Ascending aorta (tissue), 2 donors: Measurements from ENCODE around the gene MAP3K14. TPM values are rescaled to one million over a fixed set of nuclear protein-coding genes. Genes with fewer than 3 reads are reported as not detected.

Experiments used
- DNase-seq, 2 donors: peaks; one replicate each; pipeline ENCODE4 v3.0.0-alpha.2; 2019; ENCODE audit warnings: low spot score in 2 of 2
- H3K27ac ChIP-seq, 2 donors: fragments of 200-600 bp; sonication (generic); one replicate each; pipeline ENCODE4 v1.5.1; 2016 to 2017; ENCODE audit warnings: mild to moderate bottlenecking in 1 of 2
- H3K27me3 ChIP-seq: fragments of 200-600 bp; sonication (generic); one replicate; pipeline ENCODE4 v1.5.1; 2017
- H3K36me3 ChIP-seq, 2 donors: fragments of 200-600 bp; sonication (generic); one replicate each; pipeline ENCODE4 v1.5.1; 2016
- H3K4me1 ChIP-seq, 2 donors: fragments of 200-600 bp; sonication (generic); one replicate each; pipeline ENCODE4 v1.5.1; 2016 to 2017; ENCODE audit warnings: mild to moderate bottlenecking in 1 of 2
- H3K4me3 ChIP-seq, 2 donors: fragments of 200-600 bp; sonication (generic); one replicate each; pipeline ENCODE4 v1.5.1; 2016 to 2017; ENCODE audit warnings: mild to moderate bottlenecking in 1 of 2
- H3K9me3 ChIP-seq, 2 donors: fragments of 200-600 bp; sonication (generic); one replicate each; pipeline ENCODE4 v1.5.1; 2016
- CTCF ChIP-seq, 3 experiments: fragments of 200-600 bp in 2 of 3; fragments of 450-650 bp in 1 of 3; sonication (generic) in 2 of 3; IDR thresholded peaks; one replicate each; pipeline ENCODE4 v1.5.1; 2016 to 2019; ENCODE audit warnings: antibody characterized with exemption in 3 of 3, mild to moderate bottlenecking in 1 of 3, moderate library complexity in 1 of 3
- intact Hi-C: fragments of 100-400 bp; cut with DNase I; formaldehyde crosslinking; loops from one replicate; pipeline ENCODE4 v1.15.1; 2023
- total RNA-seq: library from RNA; depleted of rRNA; stranded (reverse); fragments of >200 nt; gene quantifications from one replicate; pipeline ENCODE4 v1.1.0, GENCODE V29; 2016

Gene MAP3K14
- total RNA-seq, 1 donor from 2014 or later, result 7.7 TPM

- no peak overlapping the region for H3K27ac ChIP-seq
- H3K4me3 ChIP-seq, result no peak overlapping the region
- peaks cover 39 to 58% of the 10 kb centered on the region in 2 donors for H3K36me3 ChIP-seq
- no peaks in the 10 kb centered on the region for H3K4me1 ChIP-seq
- no peaks in the 10 kb centered on the region for H3K9me3 ChIP-seq
- TF ChIP-seq CTCF (IDR thresholded peaks at IDR 0.05), result no peak
- H3K27me3 ChIP-seq, result no peaks in the 10 kb centered on the region
- intact Hi-C loops, result no loop called here
- DNase-seq, result no peak
These were observed 32.4 kb downstream of the MAP3K14 start for GRCh38 chr17:45284176-45285140.

- peaks cover 37 to 53% of the 10 kb centered on the region in 2 donors for H3K36me3 ChIP-seq
- no peaks in the 10 kb centered on the region for H3K4me1 ChIP-seq
- intact Hi-C loops, result no loop called here
These were observed 33.1 kb downstream of the MAP3K14 start for GRCh38 chr17:45283711-45284110.

GRCh38 chr17:45282683-45283644 lies 33.9 kb downstream of the MAP3K14 start:
- no peak for DNase-seq
- no peak for TF ChIP-seq CTCF (IDR thresholded peaks at IDR 0.05)
- intact Hi-C loops, result no loop called here
- Histone ChIP-seq H3K36me3 (peaks cover 37 to 53% of the 10 kb centered on the region in 2 donors), H3K4me3 (no peak overlapping the region), H3K4me1 (peaks cover 0 to 3% of the 10 kb centered on the region in 2 donors), H3K27ac (no peak overlapping the region), H3K27me3 (no peaks in the 10 kb centered on the region), H3K9me3 (no peaks in the 10 kb centered on the region)

More at GRCh38 chr17:45283711-45284110, 33.1 kb downstream of the MAP3K14 start:
- H3K4me3 ChIP-seq, result no peak overlapping the region
- H3K27me3 ChIP-seq, result no peaks in the 10 kb centered on the region
- no peak for TF ChIP-seq CTCF (IDR thresholded peaks at IDR 0.05)
- no peak overlapping the region for H3K27ac ChIP-seq
- H3K9me3 ChIP-seq, result no peaks in the 10 kb centered on the region
- no peak for DNase-seq

- intact Hi-C loops, result no loop called here
- TF ChIP-seq CTCF (IDR thresholded peaks at IDR 0.05), result no peak
These were observed 36.9 kb downstream of the MAP3K14 start for GRCh38 chr17:45279898-45280297.

GRCh38 chr17:45277992-45278391 lies 38.8 kb downstream of the MAP3K14 start:
- no peaks in the 10 kb centered on the region for H3K27me3 ChIP-seq
- no peak for TF ChIP-seq CTCF (IDR thresholded peaks at IDR 0.05)
- H3K36me3 ChIP-seq, result peaks cover 19 to 26% of the 10 kb centered on the region in 2 donors
- intact Hi-C loops, result loop anchor here (1.0 to 2.0 kb wide), 3 partner anchors 39 to 107 kb away; partner anchors contain the start of gene MAP3K14
- H3K27ac ChIP-seq, result peak overlapping the region; percentile 40 to 55
- no peaks in the 10 kb centered on the region for H3K9me3 ChIP-seq
- DNase-seq, result no peak
- peak overlapping the region in 1 of 2 donors; percentile 42 for H3K4me3 ChIP-seq
- H3K4me1 ChIP-seq, result peaks cover 0 to 11% of the 10 kb centered on the region in 2 donors

More at GRCh38 chr17:45279898-45280297, 36.9 kb downstream of the MAP3K14 start:
- no peak overlapping the region for H3K27ac ChIP-seq
- no peak overlapping the region for H3K4me3 ChIP-seq
- H3K9me3 ChIP-seq, result no peaks in the 10 kb centered on the region
- H3K36me3 ChIP-seq, result peaks cover 22 to 29% of the 10 kb centered on the region in 2 donors
- no peaks in the 10 kb centered on the region for H3K27me3 ChIP-seq
- H3K4me1 ChIP-seq, result peaks cover 0 to 11% of the 10 kb centered on the region in 2 donors
- no peak for DNase-seq
